Posterior vena cava (tissue), 2 donors: ENCODE measurements around the gene XG. TPM values are rescaled to one million over a fixed set of nuclear protein-coding genes. Genes with fewer than 3 reads are reported as not detected.
A peak's percentile ranks its signal among the peaks of the same experiment; 100 is the strongest.
"Not testable (repeated sequence)": the region's sequence is repeated elsewhere in the genome, so short reads cannot be mapped to it uniquely, and the experiment has no call there.

Experiments
- DNase-seq: peaks from one replicate; pipeline ENCODE4 v3.0.0-alpha.2; 2020; ENCODE audit warnings: low spot score
- intact Hi-C, 2 donors: fragments of 100-400 bp; cut with DNase I; formaldehyde crosslinking; loops; one replicate each; pipeline versions ENCODE4 v1.14.1 to v1.14.2; 2022 to 2023
- long read RNA-seq, 2 donors: library from polyadenylated mRNA; unstranded; transcript quantifications; one replicate each; pipeline ENCODE4 v2.0.0, GENCODE V29; 2020 to 2021
- total RNA-seq, 2 donors: library from RNA; stranded (reverse); fragmentation: NEBNext Ultra II Directional; extraction: Animal tissue kit (Norgen Biotek cat#: 25700); gene quantifications; one replicate each; pipeline ENCODE4 v1.2.1, GENCODE V29; 2021
- donor health status: DM: yes; HTN: yes; CAD: no.
- donor health status: DM: yes; HTN: yes; CAD: no.

XG gene
- total RNA-seq: 1 to 10 TPM; 5.4 to 7.9 TPM
- long read RNA-seq, donor 1, partial matches to known transcripts: 0 of 3 reads
- long read RNA-seq, donor 1, other reads (novel, unspliced or antisense): 1 of 3 reads
- long read RNA-seq, donor 2, transcript XG-206 (11 exons, 2,931 nt): major isoform, 5 of 11 reads
- long read RNA-seq, donor 2, partial matches to known transcripts: 2 of 11 reads
- long read RNA-seq, donor 2, other reads (novel, unspliced or antisense): 2 of 11 reads

GRCh38 chrX:2751874-2752300 is at the start of gene XG:
Gene XG (plus strand): TSS chrX:2752040. CDS start chrX:2752275, 235 bp downstream.
- DNase-seq, intact Hi-C loops: not testable (repeated sequence)

DNA sequence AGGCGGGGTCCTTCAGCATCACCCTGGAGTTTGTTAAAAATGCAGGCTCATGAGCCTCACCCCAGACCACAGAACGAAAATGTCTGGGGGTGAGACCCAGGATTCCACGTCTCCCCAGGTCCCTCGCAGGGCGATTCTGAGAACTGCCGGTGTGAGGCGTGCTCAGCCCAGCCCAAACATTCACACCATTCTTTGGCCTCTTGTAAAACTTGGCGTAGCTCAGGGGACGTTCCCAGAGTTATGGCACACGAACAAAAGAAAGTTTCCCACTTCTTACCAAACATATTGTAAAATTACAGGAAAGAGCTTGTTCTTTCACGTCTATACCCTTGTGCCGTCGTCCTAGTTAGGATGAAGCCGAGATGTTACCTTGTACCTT is 47.9 kb upstream of the XG start:
- intact Hi-C loops: no loop called here
- DNase-seq: peak; percentile 78

DNA sequence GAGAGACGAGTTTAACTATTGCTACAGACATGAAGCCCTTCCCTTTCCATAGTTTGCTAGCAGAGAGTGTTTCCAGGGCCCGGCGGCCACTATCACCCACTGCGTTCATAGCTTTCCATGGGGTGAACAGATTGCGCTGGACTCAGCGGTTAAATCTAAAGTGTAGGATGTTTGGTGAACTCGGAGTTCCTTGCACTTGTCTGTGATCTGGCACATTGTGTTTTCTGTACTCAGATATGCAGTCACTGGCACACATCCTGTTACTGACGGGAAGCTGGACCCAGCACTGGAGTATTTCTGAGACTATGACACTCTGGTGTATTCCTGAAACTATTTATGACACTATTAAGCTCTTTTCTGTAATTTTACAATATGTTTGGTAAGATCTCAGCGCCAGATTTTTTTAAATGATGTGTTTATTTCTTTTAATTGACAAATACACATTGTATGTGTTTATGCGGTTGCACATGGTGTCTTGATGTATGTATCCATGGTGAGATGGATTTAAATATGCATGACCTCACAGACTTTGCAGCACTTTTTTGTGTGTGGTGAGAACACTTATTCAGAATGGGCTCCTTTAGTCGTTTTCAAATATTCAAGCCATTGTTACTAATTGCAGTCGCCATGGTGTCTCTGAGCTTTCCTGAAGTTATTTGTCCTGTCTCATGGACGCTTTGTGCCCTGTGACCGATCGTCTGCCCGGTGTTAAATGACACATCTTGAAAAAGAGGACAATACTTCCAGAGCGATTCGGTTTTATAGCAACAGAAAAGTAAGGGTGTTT is 46.6 kb upstream of the XG start:
- DNase-seq: peak; percentile 81
- intact Hi-C loops: loop anchor here in 1 of 2 donors (5.0 kb wide), 1 partner anchor 942 kb away; no protein-coding TSS in a partner anchor

GRCh38 chrX:2707334-2707760 is 44.5 kb upstream of the XG start:
- peak; percentile 89 for DNase-seq

DNA sequence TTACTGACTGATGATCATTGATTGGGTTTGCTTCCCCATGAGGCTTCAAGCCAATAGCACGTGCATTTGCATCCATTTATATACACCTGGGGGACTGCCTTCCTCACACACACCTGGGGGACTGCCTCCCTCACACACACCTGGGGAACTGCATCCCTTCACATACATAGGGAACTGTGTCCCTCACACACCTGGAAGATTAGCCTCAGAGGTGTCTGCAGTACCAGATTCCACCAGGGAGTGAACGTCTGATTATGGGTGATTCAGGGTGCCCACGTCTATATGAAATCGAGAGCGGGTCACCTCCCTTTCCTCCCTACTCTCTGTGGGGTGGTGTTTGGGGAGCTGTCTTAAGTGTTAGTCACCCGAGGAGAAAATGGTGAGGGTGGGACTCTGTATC is 43.8 kb upstream of the XG start:
- DNase-seq: peak; percentile 32

More at GRCh38 chrX:2707334-2707760, 44.5 kb upstream of the XG start:
- intact Hi-C loops: loop anchor here in 1 of 2 donors (5.0 kb wide), 1 partner anchor 940 kb away; no protein-coding TSS in a partner anchor

DNA sequence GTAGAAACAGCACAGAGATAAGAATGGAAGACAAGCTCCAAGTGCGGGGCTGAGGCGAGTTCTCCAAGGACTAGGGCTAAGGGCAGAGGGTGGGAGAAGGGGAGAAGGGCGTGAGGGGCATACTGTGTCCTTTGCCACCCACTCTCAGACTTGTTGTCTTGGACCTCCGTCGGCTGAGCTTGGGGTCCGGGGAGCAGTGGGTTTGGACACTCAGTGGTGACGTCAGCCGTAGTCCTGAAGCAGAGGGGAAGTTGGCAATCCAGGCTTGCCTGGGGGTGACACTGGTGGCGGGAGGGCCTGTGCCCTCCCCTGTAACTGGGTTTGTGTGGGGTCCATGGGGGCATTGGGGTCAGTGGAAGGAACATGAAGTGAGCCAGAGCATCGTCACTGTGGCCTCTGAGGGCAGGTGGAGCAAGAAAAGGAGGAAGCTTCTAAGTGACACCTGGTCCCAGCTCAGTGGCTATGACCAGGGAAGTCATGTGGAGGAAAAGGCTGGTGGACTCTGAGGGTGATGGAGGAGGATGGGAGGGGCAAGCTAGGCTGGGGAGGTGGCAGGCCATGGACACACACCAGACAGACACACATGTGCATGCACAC is 43.1 kb upstream of the XG start:
- peak; percentile 76 for DNase-seq
- intact Hi-C loops: loop anchor here in 1 of 2 donors (5.0 kb wide), 1 partner anchor 939 kb away; no protein-coding TSS in a partner anchor

More for the DNA sequence above, 43.8 kb upstream of the XG start:
- intact Hi-C loops: loop anchor here in 1 of 2 donors (5.0 kb wide), 1 partner anchor 939 kb away; no protein-coding TSS in a partner anchor

DNA sequence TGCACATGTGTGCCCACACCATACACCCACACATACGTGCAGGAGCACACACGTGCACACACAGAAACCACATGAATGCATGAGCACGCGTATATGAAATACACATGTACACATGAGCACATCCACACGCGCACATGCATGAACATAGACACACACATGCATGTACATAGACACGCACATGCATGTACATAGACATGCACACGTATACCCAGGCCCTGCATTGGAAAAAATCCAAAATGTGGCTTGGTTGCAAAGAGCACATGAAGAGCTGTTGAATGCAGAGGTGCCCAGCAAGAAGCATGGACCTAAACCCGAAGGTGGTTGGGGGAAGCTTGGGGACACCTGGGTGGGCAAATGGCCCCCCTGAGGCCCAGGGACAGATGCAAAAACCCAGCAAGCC is 42.3 kb upstream of the XG start:
- intact Hi-C loops: loop anchor here in 1 of 2 donors (5.0 kb wide), 1 partner anchor 938 kb away; no protein-coding TSS in a partner anchor
- DNase-seq: no peak

- intact Hi-C loops: no loop called here
- DNase-seq: peak; percentile 82
Observed at GRCh38 chrX:2710041-2710840, 41.6 kb upstream of the XG start.

- DNase-seq: no peak
- intact Hi-C loops: no loop called here
Observed at GRCh38 chrX:2711441-2711840, 40.4 kb upstream of the XG start.

DNA sequence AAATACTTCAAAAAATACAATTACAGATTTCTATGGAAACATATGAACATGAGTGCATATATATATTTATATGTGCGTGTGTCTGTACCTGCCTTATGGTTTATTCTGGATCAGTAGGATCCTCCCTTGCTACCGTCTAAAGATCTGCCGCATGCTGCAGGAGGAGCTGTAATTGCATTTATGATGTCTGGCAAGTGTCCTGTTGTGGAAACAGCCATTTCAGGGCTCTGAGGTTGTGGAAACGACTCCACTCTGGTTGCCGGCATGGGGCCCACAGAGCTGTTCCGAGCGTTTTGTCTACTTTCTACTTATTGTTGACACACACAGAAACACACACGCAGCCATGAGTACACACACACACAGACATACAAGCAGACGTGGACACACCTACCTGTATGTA is 39.4 kb upstream of the XG start:
- intact Hi-C loops: no loop called here
- no peak for DNase-seq

- no peak for DNase-seq
Observed at GRCh38 chrX:2712890-2713840, 38.7 kb upstream of the XG start.

DNA sequence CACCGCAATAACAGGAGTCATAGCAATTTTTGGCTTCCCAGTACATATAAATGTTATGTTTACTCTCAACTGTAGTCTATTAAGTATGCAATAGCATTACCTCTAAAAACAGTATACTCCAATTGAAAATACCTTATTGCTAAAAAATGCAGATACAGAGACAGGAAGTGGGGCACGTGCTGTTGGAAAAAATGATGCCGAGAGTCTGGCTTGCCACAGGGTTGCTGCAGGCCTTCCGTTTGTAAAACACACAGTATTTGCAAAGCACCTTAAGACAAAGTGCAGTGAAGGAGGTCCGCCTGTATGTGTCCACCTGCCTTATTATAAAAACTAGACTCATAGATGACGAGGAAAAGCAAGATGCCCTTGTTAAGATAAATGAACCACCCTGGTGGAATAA is 37.3 kb upstream of the XG start:
- intact Hi-C loops: no loop called here
- no peak for DNase-seq

More at GRCh38 chrX:2712890-2713840, 38.7 kb upstream of the XG start:
- intact Hi-C loops: no loop called here

GRCh38 chrX:2715066-2715600 is 36.7 kb upstream of the XG start:
- no peak for DNase-seq

GRCh38 chrX:2717312-2717711 is 34.5 kb upstream of the XG start:
- intact Hi-C loops: no loop called here
- DNase-seq: no peak

More at GRCh38 chrX:2715066-2715600, 36.7 kb upstream of the XG start:
- intact Hi-C loops: no loop called here

GRCh38 chrX:2718821-2719220 is 33.0 kb upstream of the XG start:
- DNase-seq: no peak
- intact Hi-C loops: no loop called here

DNA sequence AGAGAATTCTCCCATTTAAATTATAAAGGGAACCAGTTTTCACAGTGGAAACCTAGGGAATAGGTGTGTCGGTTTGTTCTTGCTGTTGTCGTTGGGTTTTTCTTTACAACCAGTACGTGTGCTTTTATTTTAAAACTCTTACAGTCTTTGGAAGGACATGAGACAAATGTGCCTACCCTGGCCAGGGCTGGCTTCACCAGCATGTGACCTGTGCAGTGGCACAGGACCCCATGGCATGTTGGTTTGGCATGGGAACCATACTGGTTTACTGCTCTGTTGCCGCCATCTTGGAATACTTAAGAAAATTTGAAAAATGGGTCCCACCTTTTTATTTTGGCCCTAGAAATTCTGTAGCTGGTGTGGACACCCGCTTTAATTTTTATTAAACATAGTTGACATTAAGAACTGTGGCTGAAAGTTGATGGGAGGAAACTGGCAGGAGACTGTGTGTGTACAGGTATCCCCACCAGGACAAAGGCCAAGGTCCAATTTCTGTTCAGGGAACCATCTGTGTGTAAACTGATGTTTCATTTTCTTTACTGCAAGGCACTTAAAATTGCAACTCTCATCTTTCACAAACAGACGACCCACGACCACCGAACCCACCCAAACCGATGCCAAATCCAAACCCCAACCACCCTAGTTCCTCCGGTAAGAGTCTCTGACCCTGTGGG is 31.9 kb upstream of the XG start:
- intact Hi-C loops: no loop called here
- DNase-seq: no peak

- intact Hi-C loops: no loop called here
- DNase-seq: no peak
Observed at GRCh38 chrX:2723286-2723879, 28.5 kb upstream of the XG start.
